HFF-Myc (cell line): ENCODE data around the gene FUT4.

ENCODE experiments used
- DNase-seq: peaks from one replicate; pipeline ENCODE4 v3.0.0-alpha.2; 2011; ENCODE audit warnings: low read depth; ENCODE audit errors: extremely low read depth
- H3K4me3 ChIP-seq: replicated peaks from 2 replicates; pipeline ENCODE4 v1.5.1; 2011; ENCODE audit warnings: low read depth, mild to moderate bottlenecking, control low read depth, low read length
- TF ChIP-seq, protein P1 (sequence below): IDR thresholded peaks from 2 replicates; pipeline ENCODE4 v1.5.1; 2012; ENCODE audit warnings: mild to moderate bottlenecking, low read depth, low read length, control low read depth; ENCODE audit errors: missing control alignments

The FUT4 gene

DNA sequence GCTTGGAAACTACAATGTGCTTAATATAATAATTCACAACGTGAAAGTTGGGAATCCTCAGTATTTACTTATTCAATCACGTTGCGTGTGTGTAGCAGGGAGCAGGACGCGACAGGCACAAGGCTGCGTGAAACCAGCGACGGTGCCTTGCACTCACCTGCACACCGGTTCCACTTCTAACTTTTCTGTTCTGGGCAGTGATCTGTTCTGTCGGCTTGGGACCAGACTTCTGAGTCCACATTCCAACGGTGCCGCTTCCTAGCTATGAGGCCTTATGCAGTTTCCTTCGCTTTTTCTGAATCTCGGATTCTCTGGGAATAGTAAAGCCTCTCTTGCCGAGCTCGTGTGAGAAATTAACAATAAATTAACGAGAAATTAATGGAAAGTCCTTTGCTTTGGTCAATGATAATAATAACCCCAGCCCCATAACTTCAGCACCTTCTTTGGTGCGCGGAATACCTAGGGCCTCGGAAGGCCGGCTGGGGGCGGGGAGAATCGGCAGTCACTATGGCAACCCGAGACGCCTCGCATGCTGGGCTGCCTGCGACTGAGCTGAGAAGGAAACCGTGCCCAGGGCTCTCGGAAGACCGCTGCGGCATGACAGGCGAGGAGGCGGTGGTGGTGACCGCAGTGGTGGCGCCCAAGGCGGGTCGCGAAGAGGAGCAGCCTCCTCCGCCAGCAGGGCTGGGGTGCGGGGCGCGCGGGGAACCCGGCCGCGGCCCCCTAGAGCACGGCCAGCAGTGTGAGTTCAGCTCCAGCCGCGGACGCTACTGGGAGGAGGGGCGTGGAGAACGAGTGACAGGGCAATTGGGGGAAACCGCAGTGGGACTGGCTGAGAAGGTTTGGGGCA lies 31.6 kb upstream of the FUT4 start, which contains the start of gene C11orf97:
TSS of gene C11orf97 (plus strand) at position 530 of the 850 bp plus-strand sequence. CDS start at position 598, 68 bp downstream.
- peak within 1 kb of the TSS; percentile 44 for H3K4me3 ChIP-seq
- TF ChIP-seq, protein P1, sequence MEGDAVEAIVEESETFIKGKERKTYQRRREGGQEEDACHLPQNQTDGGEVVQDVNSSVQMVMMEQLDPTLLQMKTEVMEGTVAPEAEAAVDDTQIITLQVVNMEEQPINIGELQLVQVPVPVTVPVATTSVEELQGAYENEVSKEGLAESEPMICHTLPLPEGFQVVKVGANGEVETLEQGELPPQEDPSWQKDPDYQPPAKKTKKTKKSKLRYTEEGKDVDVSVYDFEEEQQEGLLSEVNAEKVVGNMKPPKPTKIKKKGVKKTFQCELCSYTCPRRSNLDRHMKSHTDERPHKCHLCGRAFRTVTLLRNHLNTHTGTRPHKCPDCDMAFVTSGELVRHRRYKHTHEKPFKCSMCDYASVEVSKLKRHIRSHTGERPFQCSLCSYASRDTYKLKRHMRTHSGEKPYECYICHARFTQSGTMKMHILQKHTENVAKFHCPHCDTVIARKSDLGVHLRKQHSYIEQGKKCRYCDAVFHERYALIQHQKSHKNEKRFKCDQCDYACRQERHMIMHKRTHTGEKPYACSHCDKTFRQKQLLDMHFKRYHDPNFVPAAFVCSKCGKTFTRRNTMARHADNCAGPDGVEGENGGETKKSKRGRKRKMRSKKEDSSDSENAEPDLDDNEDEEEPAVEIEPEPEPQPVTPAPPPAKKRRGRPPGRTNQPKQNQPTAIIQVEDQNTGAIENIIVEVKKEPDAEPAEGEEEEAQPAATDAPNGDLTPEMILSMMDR = no peak
- no peak for DNase-seq

DNA sequence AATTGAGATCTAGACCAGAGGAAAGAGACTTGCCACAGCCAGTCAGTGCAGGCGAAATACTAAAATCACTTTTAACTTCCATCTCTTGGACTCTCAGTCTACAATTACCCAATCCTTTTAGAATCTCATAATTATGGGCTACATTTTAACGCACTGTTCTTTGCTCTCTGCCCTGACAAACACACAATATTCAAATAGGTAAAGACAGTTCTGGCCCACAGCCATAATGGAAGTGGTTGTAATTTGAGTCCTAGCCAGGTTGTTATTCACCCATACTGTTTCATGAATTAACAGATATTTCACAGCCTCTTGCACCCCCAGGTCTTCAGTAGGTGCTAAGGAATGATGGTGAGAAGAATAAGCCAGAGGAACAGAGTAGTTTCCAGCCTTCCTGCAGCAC lies 30.6 kb upstream of the FUT4 start:
- no peak for DNase-seq
- H3K4me3 ChIP-seq = no peak overlapping the region
- TF ChIP-seq, protein P1 = no peak

DNA sequence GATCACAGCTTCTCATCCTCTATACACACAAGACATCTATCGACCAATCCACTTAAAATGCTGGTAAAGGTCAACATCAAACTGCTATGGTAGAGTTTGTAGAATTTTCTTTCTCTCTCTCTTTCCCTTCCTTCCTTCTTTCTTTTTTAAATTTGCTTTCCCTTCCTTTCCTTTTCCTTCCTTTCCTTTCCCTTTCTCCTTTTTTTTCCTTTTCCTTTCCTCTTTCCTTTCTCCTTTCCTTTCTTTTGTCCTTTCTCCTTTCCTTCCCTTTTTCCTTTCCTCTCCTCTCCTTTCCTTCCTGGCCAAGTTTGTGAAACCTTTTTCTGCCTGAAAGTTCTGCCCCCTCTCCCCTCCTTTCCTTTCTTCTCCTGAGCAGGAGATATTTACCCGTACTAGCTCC lies 28.3 kb upstream of the FUT4 start:
- TF ChIP-seq, protein P1 = no peak
- DNase-seq = no peak
- H3K4me3 ChIP-seq = no peak overlapping the region

DNA sequence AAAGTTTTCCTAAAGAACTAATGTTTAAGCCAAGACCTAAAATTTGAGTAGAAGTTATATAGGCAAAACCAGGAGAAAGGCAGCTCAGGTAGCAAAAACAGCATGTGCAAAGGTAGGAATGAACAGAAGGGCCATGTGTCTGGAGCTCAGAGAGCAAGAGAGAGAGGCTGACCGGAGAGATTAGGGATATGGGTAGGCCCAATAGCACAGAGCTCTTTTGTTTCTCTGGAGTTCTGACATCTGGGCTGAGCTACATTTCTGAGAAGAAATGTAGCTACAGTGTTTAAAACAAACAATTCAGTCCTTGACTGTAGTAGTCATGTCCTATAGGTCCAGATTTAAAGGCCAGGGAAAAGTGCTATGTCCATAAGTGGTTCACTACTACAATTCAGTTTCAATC lies 27.0 kb upstream of the FUT4 start:
- no peak overlapping the region for H3K4me3 ChIP-seq
- no peak for DNase-seq
- TF ChIP-seq, protein P1 = no peak

DNA sequence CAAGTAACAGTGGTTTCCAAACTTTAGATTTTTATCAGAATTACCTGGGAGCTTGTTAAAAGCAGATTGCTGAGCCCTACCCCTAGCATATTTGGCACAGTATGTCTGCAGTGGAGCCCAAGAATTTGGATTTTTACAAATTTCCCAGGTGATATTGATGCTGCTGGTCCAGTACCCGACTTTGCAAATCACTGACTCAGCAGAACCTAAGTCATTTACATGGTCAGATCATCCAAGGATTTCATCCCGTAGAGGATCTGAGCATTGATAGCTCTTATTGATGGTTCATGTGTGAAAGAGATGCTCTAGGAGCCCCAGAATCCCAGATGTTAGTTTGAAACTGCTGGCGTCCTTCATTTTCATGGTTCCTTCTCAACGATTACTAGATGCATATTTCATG lies 25.4 kb upstream of the FUT4 start:
- no peak overlapping the region for H3K4me3 ChIP-seq
- TF ChIP-seq, protein P1 = no peak
- no peak for DNase-seq

DNA sequence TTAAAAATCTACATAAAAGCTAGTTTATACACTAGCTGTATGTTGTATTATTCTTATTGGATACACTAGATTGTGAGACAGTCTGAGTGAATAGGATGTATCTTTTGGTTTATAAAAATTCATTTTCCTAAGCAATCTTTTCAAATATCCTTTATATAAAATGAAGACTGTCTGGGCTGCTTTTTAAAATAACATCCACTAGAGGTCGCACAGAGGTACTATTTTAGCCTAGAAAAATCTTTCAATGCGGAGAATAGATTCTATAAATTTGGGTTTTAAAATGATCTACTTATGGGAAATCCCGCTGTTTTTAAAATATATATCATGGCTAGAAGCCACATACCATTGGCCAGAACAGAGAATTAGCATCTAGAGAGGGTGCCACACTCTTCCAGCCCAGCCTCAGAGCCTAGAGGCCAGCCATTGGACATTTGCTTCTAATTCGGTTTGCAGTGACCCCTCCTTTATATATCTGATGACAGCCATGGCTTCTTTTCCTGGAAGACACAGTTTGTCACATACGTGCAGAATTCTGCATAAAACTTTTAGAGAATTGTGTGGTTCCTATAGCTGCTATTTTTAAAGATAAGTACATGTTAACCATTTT lies 24.1 kb upstream of the FUT4 start:
- TF ChIP-seq, protein P1 = peak; percentile 46
- DNase-seq = no peak
- no peak overlapping the region for H3K4me3 ChIP-seq
